NCI-H1436 (cell line): Measurements from ENCODE around the gene PLA2G4E.

Source experiments
- DNase-seq: peaks from one replicate; lab custom pipeline; 2025; lab: John Stamatoyannopoulos, UW

The PLA2G4E gene

DNA sequence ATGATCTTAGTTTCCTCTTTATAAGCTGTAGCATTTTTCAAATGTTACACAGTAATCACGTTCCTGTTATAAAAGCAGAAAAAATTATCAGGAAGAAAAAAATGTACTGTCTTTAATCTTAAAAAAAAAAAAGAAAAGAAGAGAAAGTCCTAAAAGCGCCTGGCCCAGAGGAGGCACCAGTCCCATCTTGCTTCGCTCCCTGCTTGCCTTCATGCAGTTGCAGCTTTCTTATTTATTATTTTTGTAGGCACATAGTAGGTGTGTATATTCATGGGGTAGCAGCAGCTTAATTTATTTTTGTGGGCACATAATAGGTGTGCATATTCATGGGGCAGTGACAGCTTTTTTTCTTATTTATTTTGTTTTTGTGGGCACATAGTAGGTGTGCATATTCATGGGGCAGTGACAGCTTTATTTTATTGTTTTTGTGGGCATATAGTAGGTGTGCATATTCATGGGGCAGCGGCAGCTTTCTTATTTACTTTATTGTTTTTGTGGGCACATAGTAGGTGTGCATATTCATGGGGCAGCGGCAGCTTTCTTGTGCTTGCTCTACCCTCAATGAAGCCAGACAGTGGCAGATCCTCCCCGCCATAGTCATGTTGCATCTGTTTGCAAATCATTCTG, 43.0 kb downstream of the PLA2G4E start:
- DNase-seq, result no peak

DNA sequence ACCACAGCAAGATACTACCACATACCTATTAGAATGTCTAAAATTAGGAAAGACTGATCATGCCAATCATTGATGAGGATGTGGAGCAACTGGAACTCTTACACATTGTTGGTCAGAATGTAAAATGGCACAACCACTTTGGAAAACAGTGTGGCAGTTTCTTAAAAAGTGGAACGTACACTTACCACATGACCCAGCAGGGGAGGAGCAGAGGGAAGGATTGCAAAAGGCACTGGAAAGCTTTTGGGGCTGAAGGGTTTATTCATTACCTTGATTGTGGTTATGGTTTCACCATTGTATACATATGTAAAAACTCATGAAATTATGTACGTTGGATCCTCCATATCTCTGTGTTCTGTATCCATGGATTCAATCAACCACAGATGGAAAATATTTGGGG, 45.2 kb downstream of the PLA2G4E start:
- no peak for DNase-seq

DNA sequence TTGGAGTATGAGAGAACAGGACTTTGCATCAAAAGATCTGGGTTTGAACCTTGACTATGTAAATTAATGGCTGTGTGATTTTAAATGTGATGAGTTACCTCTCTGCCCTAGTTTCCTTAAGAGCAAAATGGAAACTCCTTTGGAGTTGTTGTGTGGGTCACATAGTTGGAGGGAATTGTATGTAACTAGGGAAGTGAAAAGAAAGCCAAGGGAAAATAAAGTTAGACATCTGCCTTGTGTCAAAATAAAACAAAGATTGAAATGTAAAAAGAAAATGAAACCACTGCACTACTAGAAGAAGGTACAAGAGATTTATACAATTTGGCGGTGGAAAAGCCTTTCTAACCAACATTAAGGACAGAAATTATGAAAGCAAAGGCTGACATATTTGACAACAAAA, 46.8 kb downstream of the PLA2G4E start:
- DNase-seq, result no peak

DNA sequence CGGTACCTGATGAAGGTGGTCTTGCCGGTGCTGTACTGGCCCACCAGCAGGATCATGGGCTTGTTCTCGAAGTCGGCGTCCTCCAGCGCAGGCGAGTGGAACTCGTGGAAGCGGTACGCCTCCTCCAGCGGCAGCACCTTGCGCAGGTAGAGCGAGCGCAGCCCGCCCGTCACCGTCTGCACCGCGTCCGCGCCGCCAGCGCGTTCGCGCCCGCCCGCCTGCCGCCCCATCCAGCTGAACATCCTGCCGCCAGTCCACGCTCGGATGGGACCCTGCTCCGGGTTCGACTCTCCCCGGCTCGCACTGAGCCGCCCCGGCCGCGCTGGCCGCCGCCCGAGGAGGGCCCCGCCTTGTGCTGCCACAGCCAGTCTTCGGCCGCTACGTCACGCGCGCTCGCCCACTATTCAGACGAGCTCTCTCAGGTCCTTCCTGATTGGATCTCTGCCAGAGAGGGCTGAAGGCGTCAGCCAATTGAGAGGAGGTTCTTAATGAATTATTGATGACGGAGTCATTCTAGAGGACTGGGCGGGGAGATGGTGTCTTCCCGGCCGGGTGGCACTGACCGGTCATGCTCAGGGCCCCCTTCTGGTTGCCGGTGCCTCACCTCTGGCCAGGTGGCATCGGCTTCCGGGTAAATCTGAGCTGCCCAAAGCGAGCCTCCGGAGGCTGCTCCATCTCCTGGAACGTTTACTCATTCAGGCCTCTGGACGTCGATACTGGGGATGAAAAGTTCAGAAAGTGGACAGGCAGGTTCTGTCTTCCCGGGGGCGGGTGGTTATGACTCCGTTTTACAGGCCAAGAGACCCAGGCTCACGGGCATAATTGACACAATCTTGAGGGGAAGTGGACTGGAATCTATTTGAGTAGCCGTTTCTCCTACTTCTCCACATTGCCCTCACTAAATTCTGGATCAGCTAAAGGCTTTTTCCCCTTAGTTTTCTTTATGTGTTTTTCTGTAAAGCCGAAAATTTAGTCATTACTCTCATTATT, 48.3 kb downstream of the PLA2G4E start, which contains the start of gene EHD4:
Gene EHD4, minus strand, starts transcription at position 305 of the 990 bp plus-strand sequence. Its CDS starts 63 bp downstream, at position 242.
- DNase-seq, result peak; percentile 99

DNA sequence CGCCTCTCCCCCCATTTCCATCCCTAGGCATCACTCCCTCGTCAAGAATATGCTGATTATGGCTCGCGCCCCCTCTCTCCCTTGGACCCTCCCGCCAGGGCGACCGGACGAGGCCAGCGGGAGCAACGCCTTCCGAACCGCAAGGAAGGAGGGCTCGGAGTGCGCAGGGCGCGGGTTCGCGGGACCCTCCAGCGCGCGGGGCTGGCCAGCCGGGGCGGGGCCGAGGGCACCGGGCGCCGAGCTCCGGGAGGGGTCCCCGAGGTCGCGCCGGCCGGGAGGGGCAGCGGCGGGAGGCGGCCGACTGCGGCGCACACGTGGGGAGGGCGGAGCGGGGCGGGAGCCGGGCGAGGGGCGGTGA, 49.0 kb downstream of the PLA2G4E start:
- DNase-seq, result no peak

DNA sequence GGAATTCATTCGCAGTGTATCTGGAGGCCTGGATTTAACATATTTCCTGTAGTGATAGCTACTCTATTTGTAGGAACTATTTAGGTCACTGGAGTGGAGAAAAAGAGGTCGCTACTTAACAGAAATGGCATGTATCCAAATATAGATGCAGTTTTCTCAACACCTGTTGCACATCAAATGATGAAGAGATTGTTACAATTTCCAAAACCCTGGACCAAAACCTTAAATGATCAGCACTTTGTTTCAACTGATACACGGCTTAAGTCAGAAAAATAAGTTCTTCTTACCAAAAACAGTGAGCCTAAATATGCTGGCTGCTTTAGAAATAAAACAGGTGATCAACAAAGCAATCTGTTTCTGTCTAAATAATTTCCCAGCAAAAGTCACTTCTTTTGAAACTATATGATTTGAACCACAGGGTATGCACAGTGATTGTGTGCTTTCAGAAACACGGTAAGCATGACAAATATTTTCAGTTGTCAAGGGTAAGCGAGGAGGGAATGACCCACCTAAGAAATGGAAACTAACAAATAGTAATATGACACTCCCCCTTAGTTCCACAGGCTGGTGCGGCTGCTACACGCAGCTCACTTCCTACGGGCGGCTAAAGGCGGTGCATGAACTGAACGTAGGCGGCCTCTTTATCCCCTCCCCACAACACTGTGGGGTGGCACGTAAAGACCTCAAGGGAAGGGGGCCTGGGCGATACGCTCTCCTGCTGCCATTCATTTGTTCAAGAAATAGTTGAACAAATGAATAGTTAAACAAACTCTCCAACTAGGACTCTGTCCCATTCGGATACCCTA, 49.5 kb downstream of the PLA2G4E start:
- no peak for DNase-seq

DNA sequence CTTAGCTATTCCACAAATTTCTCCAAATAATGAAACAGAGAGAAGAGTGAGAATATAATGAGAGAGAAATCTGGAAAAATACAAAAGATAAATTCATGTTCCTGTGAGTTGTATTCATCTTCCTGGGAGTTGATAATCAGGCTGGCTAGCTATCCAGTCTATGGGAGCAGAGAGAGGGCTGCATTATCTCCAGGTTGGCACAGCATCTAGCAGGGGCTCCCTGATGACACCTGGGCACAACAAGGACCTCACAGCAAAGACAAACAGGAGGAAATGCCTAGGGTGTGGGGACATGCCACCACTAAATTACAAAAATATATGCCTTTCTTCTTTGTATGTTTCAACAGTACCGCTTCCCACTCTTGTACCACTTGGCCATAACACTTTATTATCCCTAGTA, 50.4 kb downstream of the PLA2G4E start:
- DNase-seq, result no peak

DNA sequence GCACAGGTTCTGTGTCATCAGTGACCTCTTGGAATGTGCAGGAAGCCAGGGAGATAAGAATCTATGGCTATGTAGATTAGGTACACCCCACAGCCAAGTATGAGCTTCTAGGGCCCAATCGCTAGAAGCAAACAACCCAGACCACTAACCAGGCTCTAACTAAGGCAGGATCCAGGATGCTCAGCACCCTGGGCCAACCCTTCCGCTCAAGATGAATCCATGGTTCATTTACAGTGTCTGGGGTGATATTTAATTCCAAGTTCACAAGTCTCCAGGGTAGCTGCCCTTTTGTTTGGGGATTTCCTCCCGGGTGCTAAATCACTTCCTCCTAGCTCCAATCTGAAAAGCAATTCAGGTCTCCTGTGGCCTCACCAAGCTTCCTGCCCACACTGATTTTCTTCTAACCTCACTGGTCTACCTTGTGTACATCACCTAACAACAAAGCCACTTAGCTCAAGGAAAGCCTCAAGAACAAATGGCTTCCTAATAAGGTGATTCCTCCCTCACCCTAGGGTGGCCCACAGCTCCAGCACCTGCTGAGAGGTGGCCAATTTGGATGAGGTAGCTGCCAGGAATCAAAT, 50.9 kb downstream of the PLA2G4E start:
- DNase-seq, result no peak

DNA sequence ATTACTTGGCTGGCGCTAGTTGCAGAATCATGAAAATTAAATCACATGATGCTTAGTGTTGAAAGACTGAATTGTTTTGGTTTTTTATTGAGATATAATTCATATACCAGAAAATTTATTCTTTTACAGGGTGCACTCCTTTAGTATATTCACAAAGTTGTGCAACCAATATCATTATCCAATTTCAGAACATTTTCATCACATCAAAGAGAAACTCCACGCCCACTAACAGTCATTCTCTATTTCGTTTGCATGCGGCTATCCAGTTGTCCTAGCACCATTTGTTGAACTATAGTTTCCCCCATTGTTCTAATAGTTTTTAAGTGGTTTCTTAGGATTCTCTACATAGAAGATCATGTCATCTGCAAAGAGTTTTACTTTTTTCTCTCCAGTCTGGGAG, 52.1 kb downstream of the PLA2G4E start:
- no peak for DNase-seq

DNA sequence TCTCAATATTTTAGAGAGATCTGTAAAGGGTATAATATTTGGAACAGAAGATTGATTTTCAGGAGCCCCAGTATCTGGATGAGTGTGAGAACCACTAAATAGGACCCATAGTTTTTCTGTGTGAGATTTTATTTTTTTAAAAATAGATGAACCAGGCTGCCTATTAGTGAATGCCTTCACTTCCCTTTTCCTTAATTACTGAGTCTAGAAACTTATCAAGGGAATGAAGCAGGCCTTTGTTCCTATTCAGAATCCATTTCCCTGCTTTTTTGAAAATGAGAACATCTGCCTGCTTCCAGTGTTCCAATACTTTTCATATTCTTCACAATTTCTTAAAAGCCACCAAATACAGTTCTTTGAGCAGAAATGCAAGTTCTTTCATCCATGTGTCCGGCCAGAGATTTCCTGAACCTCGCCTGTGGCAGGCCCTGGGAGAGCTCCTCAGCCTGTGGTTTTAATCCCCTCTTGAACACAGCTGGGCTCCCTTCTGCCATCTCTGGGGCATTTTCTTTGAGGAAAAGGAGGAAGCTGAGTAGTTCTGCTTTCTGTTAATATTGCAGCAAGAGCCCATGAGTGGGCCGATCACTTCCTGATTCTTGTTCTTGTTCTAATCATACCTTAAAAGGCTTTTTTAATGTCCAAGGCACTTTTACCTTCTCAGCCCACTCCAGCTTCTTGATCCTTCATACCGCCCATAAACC, 53.2 kb downstream of the PLA2G4E start:
- no peak for DNase-seq

DNA sequence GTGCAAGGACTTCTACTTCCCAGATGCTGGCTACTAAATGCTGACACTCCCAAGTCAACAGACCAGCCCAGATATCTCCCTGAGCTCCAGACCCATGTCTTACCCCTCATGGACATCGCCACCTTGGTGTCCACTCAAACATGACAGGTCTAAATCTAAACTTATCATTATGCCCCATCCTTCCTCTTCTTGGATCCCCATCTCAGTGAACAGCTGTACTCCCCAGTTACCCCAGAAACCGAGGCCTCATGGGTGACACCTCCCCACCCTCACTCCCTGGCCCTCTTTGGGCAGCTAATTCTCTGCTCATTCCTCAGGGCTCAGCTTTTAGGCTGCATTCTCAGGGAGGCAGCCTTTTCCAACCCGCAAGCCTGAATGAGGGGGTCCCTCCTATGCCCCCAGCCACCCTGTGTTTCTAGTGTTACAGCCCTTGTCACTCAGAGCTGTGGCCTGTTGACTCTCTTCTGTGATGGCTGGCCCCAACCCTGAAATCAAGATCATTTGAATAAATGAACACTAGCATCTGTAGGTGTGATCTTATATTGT, 53.8 kb downstream of the PLA2G4E start:
- no peak for DNase-seq

DNA sequence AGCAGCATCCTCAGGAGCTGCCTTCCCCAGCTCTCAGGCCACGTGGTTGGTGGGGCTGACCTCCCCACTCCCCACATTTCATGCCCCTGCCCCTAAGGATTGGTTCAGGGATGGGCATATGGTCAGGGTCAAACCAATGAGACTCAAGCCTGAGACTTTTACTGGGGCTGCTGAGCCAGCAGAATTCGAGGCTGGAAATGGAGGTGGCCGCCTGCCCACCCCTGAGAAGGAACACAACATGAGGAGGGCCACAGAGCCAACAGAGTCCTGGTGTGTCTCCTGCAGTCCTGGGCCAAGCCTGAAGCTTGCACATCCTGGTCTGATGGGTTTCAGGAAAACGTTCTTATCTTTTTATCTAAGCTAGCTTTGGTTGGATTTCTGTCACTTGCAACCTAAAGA, 54.4 kb downstream of the PLA2G4E start:
- no peak for DNase-seq

DNA sequence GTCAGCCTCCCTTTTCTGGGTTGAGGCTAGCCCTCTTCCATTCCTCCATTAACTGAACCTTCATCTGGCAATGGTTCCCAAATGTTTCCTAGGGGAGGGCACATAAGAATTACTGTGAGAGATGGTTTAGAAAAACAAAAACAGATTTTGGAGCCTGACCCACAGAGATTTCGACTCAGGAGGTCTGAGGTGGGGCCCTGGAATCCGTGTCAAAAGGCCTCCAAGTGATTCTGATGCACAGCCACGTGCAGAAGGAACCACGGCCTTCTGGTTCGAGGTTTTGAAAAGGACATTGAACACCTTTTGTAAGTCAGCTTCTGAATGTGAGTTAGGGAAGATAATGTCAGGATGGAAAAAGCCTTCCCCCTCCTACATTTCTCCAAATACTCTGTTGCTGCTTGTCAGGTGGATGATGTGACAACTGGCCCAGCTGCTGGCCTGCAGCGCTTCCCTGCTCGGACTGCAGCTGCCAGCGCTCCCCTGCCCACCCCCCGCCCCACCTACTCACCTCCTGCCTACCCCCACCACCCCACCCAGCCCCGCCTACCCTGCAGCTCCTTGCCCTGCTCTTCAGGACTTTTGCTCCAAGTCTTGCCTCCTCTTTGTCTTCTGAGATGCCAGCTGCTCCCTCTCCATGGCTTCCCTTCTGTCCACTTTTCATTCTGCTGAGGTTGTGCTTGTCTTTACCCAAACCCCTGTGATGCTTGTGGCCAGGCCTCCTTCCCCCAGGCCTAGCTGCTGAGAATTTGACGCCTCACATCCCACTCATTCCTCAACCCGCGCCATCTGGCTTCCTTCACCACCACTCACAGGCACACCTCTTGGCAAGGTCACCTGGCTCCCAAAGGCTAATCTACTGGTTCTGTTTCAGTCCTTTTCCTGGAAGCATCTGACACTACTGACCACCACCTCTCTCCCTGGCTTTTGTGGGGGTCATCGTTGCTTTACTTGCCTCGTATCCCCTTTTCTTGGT, 55.1 kb downstream of the PLA2G4E start:
- no peak for DNase-seq

DNA sequence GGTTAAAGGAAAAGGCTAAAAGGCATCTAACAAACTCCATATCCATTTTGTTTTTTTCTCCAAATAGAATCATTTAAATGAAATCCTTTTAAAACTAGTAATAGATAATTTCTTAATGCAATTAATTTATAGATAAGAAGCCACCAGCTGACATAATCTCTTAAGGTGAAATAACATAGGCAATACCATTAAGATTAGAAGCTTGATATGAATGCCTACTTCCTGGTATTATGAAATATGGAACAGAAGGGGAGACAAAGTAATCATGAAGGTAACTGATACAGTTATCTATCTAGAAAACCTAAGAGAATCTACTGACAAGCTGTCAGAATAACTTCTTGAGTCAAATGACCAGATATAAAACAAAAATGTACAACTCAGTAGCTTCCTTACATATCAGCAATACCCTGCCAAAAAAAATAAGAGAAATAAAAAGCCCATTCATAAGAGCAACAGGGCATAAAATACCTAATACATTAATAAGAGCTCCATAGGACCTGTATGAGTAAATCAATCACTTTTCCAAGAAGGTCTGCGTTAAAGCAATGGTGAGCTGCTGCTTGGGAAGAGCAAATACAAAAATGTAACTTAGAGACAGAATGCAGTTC, 59.1 kb downstream of the PLA2G4E start:
- no peak for DNase-seq

DNA sequence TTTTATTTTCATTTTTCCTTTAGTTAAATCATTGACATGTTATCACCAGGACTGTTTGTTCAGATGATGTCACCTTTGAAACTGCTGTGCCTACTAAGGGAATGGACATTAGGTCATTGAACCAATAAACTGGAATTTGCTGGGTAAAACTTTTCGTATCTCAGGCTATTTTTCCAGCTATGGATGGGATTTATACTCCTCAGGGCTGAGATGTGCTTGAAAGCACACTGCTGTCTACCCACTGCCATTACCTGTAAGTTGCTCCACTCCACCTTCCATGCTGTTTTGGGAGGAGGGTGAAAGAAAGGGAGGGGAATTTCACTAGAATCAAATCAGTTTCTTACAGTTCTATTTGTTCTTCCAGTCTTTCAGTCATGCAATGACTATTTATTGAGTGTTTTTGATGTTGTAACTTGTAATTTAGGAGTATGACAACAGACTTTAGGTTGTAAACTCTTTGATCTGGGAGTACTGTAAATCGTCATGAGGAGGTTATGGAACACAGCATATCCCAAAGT, 59.8 kb downstream of the PLA2G4E start:
- DNase-seq, result no peak

DNA sequence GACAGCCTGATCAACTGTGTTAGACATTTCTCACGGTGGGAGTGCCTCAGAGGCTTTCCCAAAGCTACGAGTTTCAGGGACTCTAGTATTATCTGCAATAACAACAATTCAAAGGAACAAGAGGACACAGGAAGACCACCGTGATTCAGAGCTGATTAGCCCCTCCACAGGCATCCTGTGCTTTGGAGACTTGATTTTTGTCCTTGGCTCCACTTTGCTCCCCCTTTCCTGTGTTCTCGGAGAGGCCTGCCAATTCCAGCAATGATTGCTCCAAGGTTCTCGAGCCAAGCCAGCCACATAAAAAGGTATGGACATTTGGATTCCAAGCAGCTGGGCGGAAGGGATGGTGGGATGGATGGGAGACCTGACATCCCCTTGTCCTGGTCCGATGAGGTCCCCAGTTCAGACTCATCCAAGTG, 62.8 kb downstream of the PLA2G4E start:
- DNase-seq, result no peak

DNA sequence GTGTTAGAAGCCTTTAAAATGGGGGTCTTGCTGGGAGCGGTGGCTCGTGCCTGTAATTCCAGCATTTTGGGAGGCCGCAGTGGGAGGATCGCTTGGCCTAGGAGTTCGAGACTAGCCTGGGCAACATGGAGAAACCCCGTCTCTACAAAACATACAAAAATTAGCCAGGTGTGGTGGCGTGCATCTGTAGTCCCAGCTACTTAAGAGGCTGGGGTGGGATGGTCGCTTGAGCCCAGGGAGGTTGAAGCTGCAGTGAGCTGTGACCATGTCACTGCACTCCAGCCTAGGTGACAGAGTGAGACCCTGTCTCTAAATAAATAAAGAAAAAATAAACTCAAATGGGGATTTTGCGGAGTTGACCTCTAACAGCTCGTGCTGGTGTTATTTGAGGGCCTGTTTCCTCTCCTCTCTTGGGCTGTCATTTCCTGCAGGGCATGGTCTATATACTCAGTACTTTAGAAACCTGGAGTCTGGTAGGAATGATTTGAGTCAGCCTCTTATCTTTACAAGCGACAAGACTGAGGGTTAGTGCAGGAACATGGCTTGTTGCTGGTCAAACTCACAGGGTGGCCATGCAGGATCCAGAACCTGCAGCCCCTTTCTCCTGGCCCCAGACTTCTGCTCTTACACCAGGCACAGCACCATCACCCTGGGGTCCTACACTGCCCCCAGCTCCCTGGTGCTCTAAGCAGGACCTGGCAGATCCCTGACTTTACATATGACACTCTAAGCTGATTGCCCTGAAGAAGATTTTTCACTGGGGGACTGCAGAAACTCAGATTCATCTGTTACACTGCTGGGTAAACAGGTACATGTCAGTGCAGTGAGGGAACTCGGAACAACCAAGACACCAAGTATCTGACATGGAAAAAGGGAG, 63.6 kb downstream of the PLA2G4E start:
- DNase-seq, result no peak

DNA sequence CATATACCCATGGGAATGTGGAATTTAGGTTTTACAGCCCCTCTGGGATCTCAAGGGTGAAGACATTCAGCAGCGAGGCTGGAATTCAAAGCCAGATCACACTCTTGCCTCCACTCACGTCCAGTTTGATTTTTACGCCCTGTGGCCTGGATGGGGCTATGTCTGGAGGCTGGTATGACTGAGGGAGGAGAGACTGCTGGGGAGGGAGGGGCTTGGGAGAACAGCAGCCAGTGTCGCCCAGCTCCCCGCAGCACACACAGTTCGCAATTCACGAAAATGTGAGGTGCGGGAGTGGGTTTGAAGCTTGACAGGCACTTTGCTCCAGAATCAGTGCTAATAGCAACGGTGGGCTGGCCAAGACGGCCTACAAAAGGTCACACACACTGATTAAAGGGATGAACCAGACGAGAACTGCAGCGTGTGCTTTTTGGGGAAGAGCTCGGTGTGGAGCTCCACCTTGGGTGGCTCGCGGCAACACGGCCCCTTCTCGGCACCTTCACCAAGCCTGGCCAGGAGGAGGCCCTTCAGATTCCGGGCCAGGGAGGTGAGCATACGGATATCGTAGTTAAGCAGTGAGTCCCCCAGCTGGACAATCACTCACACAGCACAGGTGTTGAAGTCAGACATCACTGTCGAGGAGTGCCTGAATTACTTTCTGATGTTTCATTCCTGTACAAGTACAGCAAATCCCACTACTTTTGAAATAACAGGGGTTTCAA, 64.9 kb downstream of the PLA2G4E start:
- no peak for DNase-seq
